GM18951 (cell line): Measurements from ENCODE around the gene SLC38A6.

Source experiments
- POLR2A ChIP-seq: IDR thresholded peaks from 4 replicates; pipeline ENCODE4 v1.6.1; 2011; ENCODE audit warnings: mild to moderate bottlenecking; ENCODE audit not compliant: insufficient read length, insufficient read depth; ENCODE audit errors: extremely low read depth
- in situ Hi-C: fragments of 300-500 bp; cut with MboI; formaldehyde crosslinking; loops from one replicate; pipeline ENCODE4 v1.12.0; 2022; ENCODE audit warnings: low sequenced_read_pairs, mixed read lengths, inconsistent platforms; ENCODE audit not compliant: unreplicated experiment

The SLC38A6 gene

GRCh38 chr14:60980811-60981632, at the start of gene SLC38A6, which contains the start of gene TRMT5:
Gene SLC38A6 (plus strand): TSS chr14:60981245. CDS start chr14:60981278, 33 bp downstream.
Gene TRMT5 (minus strand): TSS chr14:60981079. CDS start chr14:60980973, 106 bp downstream.
- in situ Hi-C loops, result no loop called here
- peak; percentile 81 for TF ChIP-seq POLR2A

- no peak for TF ChIP-seq POLR2A
- in situ Hi-C loops, result no loop called here
Observed at GRCh38 chr14:60933920-60934655, 47.0 kb upstream of the SLC38A6 start.

GRCh38 chr14:60935319-60935718, 45.7 kb upstream of the SLC38A6 start:
- TF ChIP-seq POLR2A, result no peak
- in situ Hi-C loops, result no loop called here

GRCh38 chr14:60943637-60944032, 37.4 kb upstream of the SLC38A6 start:
- no peak for TF ChIP-seq POLR2A
- in situ Hi-C loops, result no loop called here

GRCh38 chr14:60944204-60944603, 36.8 kb upstream of the SLC38A6 start:
- TF ChIP-seq POLR2A, result no peak
- in situ Hi-C loops, result no loop called here

GRCh38 chr14:60945984-60946383, 35.1 kb upstream of the SLC38A6 start:
- no peak for TF ChIP-seq POLR2A
- in situ Hi-C loops, result no loop called here

GRCh38 chr14:60946773-60947172, 34.3 kb upstream of the SLC38A6 start:
- in situ Hi-C loops, result no loop called here
- TF ChIP-seq POLR2A, result no peak

- in situ Hi-C loops, result no loop called here
- no peak for TF ChIP-seq POLR2A
Observed at GRCh38 chr14:60951776-60952435, 29.1 kb upstream of the SLC38A6 start.

GRCh38 chr14:60956202-60956601, 24.8 kb upstream of the SLC38A6 start:
- no peak for TF ChIP-seq POLR2A
- in situ Hi-C loops, result no loop called here

GRCh38 chr14:60956632-60957031, 24.4 kb upstream of the SLC38A6 start:
- in situ Hi-C loops, result no loop called here
- TF ChIP-seq POLR2A, result no peak

- TF ChIP-seq POLR2A, result no peak
- in situ Hi-C loops, result no loop called here
Observed at GRCh38 chr14:60958146-60958545, 22.9 kb upstream of the SLC38A6 start.

- TF ChIP-seq POLR2A, result no peak
- in situ Hi-C loops, result no loop called here
Observed at GRCh38 chr14:60963761-60964160, 17.3 kb upstream of the SLC38A6 start.

- TF ChIP-seq POLR2A, result no peak
- in situ Hi-C loops, result no loop called here
Observed at GRCh38 chr14:60964904-60965303, 16.1 kb upstream of the SLC38A6 start.
